CD4-positive, alpha-beta T cell (primary cell): Measurements from ENCODE around the gene KRTAP2-3. TPM values are rescaled to one million over a fixed set of nuclear protein-coding genes. Genes with fewer than 3 reads are reported as not detected.
"Not testable (repeated sequence)": the region's sequence is repeated elsewhere in the genome, so short reads cannot be mapped to it uniquely, and the experiment has no call there.

Source experiments
- ATAC-seq: fragments of 200-7000 bp; cut with Tn5 transposase; one replicate; pipeline ENCODE4 v1.10.0; 2022; ENCODE audit warnings: mild to moderate bottlenecking; ENCODE audit not compliant: poor library complexity
- CTCF ChIA-PET: fragments of 350-600 bp; sonication (Branson Sonifier 250); formaldehyde crosslinking; loops from one replicate; lab custom pipeline; 2021; ENCODE audit warnings: antibody characterized with exemption, inconsistent platforms; lab: Charles Lee
- POLR2A ChIA-PET: fragments of 350-600 bp; sonication (Branson Sonifier 250); formaldehyde crosslinking; loops from one replicate; lab custom pipeline; 2021; ENCODE audit warnings: antibody characterized with exemption, inconsistent platforms; lab: Charles Lee
- DNase-seq, 14 experiments: peaks; one replicate each; pipeline ENCODE4 v3.0.0-alpha.2; 2013 to 2020; ENCODE audit warnings: mixed read lengths in 2 of 14
- H3K27ac ChIP-seq, 2 donors: one replicate each; pipeline versions ENCODE4 v1.5.1 to v1.7.0; 2013; ENCODE audit warnings: low read length in 2 of 2, low read depth in 1 of 2, mild to moderate bottlenecking in 1 of 2
- H3K27me3 ChIP-seq, 2 experiments: 1 replicate in 1 of 2; 2 replicates in 1 of 2; pipeline versions ENCODE4 v1.6.1 to v1.7.0; 2013; ENCODE audit warnings: low read length in 2 of 2, control low read depth in 1 of 2, mild to moderate bottlenecking in 1 of 2, moderate library complexity in 1 of 2; ENCODE audit not compliant: insufficient read depth in 2 of 2, control insufficient read depth in 1 of 2
- H3K36me3 ChIP-seq: one replicate; pipeline ENCODE4 v1.6.1; 2013; ENCODE audit warnings: low read length, control low read depth; ENCODE audit not compliant: insufficient read depth
- H3K4me1 ChIP-seq: one replicate; pipeline ENCODE4 v1.6.1; 2013; ENCODE audit warnings: low read length, control low read depth; ENCODE audit not compliant: insufficient read depth
- H3K4me3 ChIP-seq: one replicate; pipeline ENCODE4 v1.5.1; 2013; ENCODE audit warnings: mild to moderate bottlenecking, low read length, moderate library complexity
- H3K9me3 ChIP-seq, 2 experiments: 1 replicate in 1 of 2; 2 replicates in 1 of 2; pipeline versions ENCODE4 v1.6.1 to v1.7.0; 2013; ENCODE audit warnings: low read length in 2 of 2, mild to moderate bottlenecking in 2 of 2, control low read depth in 1 of 2, moderate library complexity in 1 of 2; ENCODE audit not compliant: control insufficient read depth in 1 of 2, insufficient read depth in 1 of 2
- H3K27ac Mint-ChIP-seq: one replicate; pipeline ENCODE4 v1.8.0; 2020; ENCODE audit warnings: mixed read lengths
- H3K27me3 Mint-ChIP-seq: one replicate; pipeline ENCODE4 v1.8.0; 2021; ENCODE audit warnings: mixed read lengths
- H3K36me3 Mint-ChIP-seq: one replicate; pipeline ENCODE4 v1.8.0; 2021; ENCODE audit warnings: low read depth, mixed read lengths
- H3K4me1 Mint-ChIP-seq: one replicate; pipeline ENCODE4 v1.8.0; 2021; ENCODE audit warnings: low read depth, mixed read lengths
- H3K4me3 Mint-ChIP-seq: one replicate; pipeline ENCODE4 v1.8.0; 2020; ENCODE audit warnings: mild to moderate bottlenecking, mixed read lengths
- H3K9me3 Mint-ChIP-seq: one replicate; pipeline ENCODE4 v1.8.0; 2020; ENCODE audit warnings: mixed read lengths
- intact Hi-C, 2 experiments: fragments of 100-400 bp; cut with DNase I in 1 of 2; cut with micrococcal nuclease in 1 of 2; formaldehyde crosslinking; loops; one replicate each; pipeline versions ENCODE4 v1.15.1 to v1.9.0; 2023 to 2025; cut with DNase I, micrococcal nuclease
- total RNA-seq, 174 experiments: library from RNA in 2 of 174; stranded (reverse) in 2 of 174; gene quantifications; one replicate each; pipeline ENCODE4 v1.2.3 and lab custom pipeline; 2021 to 2026
- TF ChIP-seq, protein P1 (sequence below): fragments of 200-600 bp; IDR thresholded peaks from one replicate; pipeline ENCODE4 v1.8.0; 2022; ENCODE audit warnings: antibody characterized with exemption, mild to moderate bottlenecking

The KRTAP2-3 gene
- total RNA-seq, 2 experiments from 2014 or later: not detected

DNA sequence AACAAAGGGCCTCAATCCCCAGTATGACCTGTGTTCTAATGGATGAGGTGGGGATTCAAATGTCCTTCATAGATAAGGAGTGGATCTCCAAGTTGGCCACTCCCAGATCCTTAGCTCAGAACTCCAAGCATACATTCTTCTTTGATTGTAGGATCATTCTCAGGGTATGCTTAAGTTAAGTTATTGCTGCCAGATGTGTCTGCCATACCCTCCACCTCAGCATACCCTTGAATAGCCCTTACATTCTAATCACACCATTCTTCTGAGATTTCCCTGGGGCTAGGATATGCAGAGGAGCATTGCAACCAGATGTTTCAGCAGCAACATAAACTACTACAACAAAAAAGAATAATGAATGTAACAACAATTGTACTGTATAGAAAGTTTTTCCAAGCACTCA is 7.4 kb upstream of the KRTAP2-3 start:
- ATAC-seq: no peak
- POLR2A ChIA-PET: no interaction called here

GRCh38 chr17:41065829-41066624 is 6.1 kb upstream of the KRTAP2-3 start, which contains the start of gene KRTAP2-4:
Gene KRTAP2-4 (minus strand): TSS chr17:41065879. CDS start chr17:41065845, 34 bp downstream.
- ATAC-seq: no peak
- TF ChIP-seq, protein P1, sequence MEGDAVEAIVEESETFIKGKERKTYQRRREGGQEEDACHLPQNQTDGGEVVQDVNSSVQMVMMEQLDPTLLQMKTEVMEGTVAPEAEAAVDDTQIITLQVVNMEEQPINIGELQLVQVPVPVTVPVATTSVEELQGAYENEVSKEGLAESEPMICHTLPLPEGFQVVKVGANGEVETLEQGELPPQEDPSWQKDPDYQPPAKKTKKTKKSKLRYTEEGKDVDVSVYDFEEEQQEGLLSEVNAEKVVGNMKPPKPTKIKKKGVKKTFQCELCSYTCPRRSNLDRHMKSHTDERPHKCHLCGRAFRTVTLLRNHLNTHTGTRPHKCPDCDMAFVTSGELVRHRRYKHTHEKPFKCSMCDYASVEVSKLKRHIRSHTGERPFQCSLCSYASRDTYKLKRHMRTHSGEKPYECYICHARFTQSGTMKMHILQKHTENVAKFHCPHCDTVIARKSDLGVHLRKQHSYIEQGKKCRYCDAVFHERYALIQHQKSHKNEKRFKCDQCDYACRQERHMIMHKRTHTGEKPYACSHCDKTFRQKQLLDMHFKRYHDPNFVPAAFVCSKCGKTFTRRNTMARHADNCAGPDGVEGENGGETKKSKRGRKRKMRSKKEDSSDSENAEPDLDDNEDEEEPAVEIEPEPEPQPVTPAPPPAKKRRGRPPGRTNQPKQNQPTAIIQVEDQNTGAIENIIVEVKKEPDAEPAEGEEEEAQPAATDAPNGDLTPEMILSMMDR: no peak
- CTCF ChIA-PET: no interaction called here

More for the DNA sequence above, 7.4 kb upstream of the KRTAP2-3 start:
- H3K27ac ChIP-seq: no peak overlapping the region
- H3K27me3 ChIP-seq: peaks cover 0 to 2% of the 10 kb centered on the region in 2 experiments
- Mint-ChIP-seq H3K27me3 (peaks cover 13% of the 10 kb centered on the region), H3K36me3 (no peaks in the 10 kb centered on the region), H3K27ac (no peak overlapping the region), H3K9me3 (no peaks in the 10 kb centered on the region), H3K4me1 (no peaks in the 10 kb centered on the region), H3K4me3 (no peak overlapping the region)
- no peaks in the 10 kb centered on the region for H3K4me1 ChIP-seq
- intact Hi-C loops: no loop called here
- no peaks in the 10 kb centered on the region for H3K9me3 ChIP-seq
- H3K4me3 ChIP-seq: no peak overlapping the region
- no peak for DNase-seq
- no peaks in the 10 kb centered on the region for H3K36me3 ChIP-seq
- CTCF ChIA-PET: no interaction called here
- TF ChIP-seq, protein P1: no peak

DNA sequence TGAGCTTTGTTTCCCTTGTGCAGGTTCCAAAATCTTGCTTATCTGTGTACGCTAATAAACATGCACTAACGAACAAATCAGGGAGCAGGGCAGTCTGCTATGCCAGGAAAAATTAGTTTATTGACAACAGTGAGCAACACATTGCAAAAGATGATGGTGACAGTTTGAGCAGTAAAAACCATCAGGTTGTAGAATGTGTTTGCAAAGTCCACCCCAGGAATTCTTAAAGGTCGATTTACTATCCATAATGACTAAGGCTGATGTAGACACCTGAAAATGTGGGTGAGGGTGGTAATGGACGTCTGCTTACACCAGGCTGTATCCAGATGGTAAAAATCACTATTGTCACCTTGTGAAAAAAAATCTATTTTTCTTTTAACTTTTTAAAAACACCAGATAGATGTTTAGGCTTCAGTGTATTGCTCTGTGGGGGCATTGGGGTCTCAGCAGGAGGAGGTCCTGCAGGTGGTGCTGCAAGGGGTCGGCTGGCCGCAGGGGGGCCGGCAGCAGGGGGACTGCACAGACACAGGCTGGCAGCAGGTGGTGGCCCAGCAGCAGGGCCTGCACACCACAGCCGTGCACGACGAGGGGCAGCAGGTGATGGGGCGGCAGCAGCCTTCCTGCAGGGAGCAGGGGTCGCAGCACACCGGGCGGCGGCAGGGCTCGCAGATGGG is 5.2 kb upstream of the KRTAP2-3 start:
- H3K9me3 ChIP-seq, H3K4me3 Mint-ChIP-seq, H3K9me3 Mint-ChIP-seq, CTCF ChIA-PET, H3K4me1 ChIP-seq, H3K36me3 Mint-ChIP-seq, intact Hi-C loops, POLR2A ChIA-PET, DNase-seq, ATAC-seq, H3K27ac Mint-ChIP-seq, H3K4me1 Mint-ChIP-seq, H3K36me3 ChIP-seq, H3K27ac ChIP-seq, H3K4me3 ChIP-seq: not testable (repeated sequence)
- H3K27me3 Mint-ChIP-seq: peaks cover 33% of the 10 kb centered on the region
- peaks cover 0 to 10% of the 10 kb centered on the region in 2 experiments for H3K27me3 ChIP-seq

More at GRCh38 chr17:41065829-41066624, 6.1 kb upstream of the KRTAP2-3 start, which contains the start of gene KRTAP2-4:
- Histone ChIP-seq H3K27ac (no peak within 1 kb of the TSS), H3K4me1 (no peaks in the 10 kb centered on the region), H3K4me3 (no peak within 1 kb of the TSS), H3K9me3 (no peaks in the 10 kb centered on the region), H3K27me3 (peaks cover 0 to 6% of the 10 kb centered on the region in 2 experiments), H3K36me3 (no peaks in the 10 kb centered on the region)
- intact Hi-C loops: no loop called here
- no peak for DNase-seq
- POLR2A ChIA-PET: no interaction called here
- Mint-ChIP-seq H3K27ac (no peak within 1 kb of the TSS), H3K9me3 (no peaks in the 10 kb centered on the region), H3K4me1 (no peaks in the 10 kb centered on the region), H3K36me3 (no peaks in the 10 kb centered on the region), H3K27me3 (peaks cover 24% of the 10 kb centered on the region), H3K4me3 (no peak within 1 kb of the TSS)
